Stimulated activated CD4-positive, alpha-beta T cell treated with anti-CD3 and anti-CD28 coated beads, TNF-alpha, amount 100 ng/mL, for 4 hours (primary cell): ENCODE data around the gene FTH1.
"Not testable (repeated sequence)": the region's sequence is repeated elsewhere in the genome, so short reads cannot be mapped to it uniquely, and the experiment has no call there.

Experiments
- DNase-seq, 3 experiments: peaks; one replicate each; pipeline ENCODE4 v3.0.0-alpha.2; 2020; ENCODE audit warnings: low read depth in 3 of 3

Gene FTH1

GRCh38 chr11:61967116-61967923, at the start of gene FTH1:
Gene FTH1, minus strand, starts transcription at chr11:61967634. Its CDS starts 209 bp downstream, at chr11:61967425.
- peak; percentile 68 to 75 (median 73) for DNase-seq

GRCh38 chr11:62015615-62016014, 48.2 kb upstream of the FTH1 start:
- no peak for DNase-seq

- DNase-seq, result no peak
Measured at GRCh38 chr11:62013537-62014476, 46.4 kb upstream of the FTH1 start.

- no peak for DNase-seq
Measured at GRCh38 chr11:62012832-62013461, 45.5 kb upstream of the FTH1 start.

GRCh38 chr11:62012451-62012831, 45.0 kb upstream of the FTH1 start:
- DNase-seq, result no peak

GRCh38 chr11:62011881-62012280, 44.4 kb upstream of the FTH1 start:
- no peak for DNase-seq

- no peak for DNase-seq
Measured at GRCh38 chr11:62010935-62011528, 43.6 kb upstream of the FTH1 start.

- DNase-seq, result no peak
Measured at GRCh38 chr11:62008193-62008592, 40.8 kb upstream of the FTH1 start.

GRCh38 chr11:62004473-62004872, 37.0 kb upstream of the FTH1 start:
- no peak for DNase-seq

- not testable (repeated sequence) for DNase-seq
Measured at GRCh38 chr11:62002283-62002682, 34.8 kb upstream of the FTH1 start.

GRCh38 chr11:62001450-62002191, 34.2 kb upstream of the FTH1 start:
- no peak for DNase-seq

- DNase-seq, result no peak
Measured at GRCh38 chr11:62000539-62001446, 33.4 kb upstream of the FTH1 start.

- DNase-seq, result no peak
Measured at GRCh38 chr11:61999141-61999975, 31.9 kb upstream of the FTH1 start.

GRCh38 chr11:61996933-61997332, 29.5 kb upstream of the FTH1 start:
- DNase-seq, result no peak

- no peak for DNase-seq
Measured at GRCh38 chr11:61994981-61995380, 27.5 kb upstream of the FTH1 start.

GRCh38 chr11:61985869-61986268, 18.4 kb upstream of the FTH1 start:
- no peak for DNase-seq

- DNase-seq, result no peak
Measured at GRCh38 chr11:61983419-61983818, 16.0 kb upstream of the FTH1 start.

GRCh38 chr11:61980783-61981541, 13.5 kb upstream of the FTH1 start:
- DNase-seq, result no peak
